ENCODE data around the gene RHOT2.

RHOT2 gene

DNA sequence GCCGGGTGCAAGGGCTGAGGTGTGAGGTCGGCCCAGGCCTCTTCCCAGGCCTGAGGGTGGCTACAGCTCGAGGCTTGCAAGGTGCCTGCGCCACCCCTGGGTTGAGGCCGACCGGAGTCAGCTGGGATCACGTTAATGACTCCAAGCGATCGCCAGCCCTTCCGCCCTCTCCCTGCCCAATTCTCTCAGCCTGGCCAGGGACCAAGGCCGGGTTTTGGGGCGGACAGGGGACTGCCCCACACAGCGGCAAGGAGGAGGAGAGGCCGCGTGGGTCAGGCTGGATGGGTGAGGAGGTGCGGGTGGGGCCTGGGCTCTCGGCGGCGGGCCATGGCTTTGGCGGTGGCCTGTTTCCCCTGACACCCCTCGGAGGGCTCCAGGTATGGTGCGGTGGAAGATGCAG lies 25.4 kb downstream of the RHOT2 start:
- Histone ChIP-seq H3K27me3 (ENCODE audit: control insufficient read depth, insufficient read depth, low read length) (peaks cover 2% of the 10 kb centered on the region; the same call in 1 of the 2 replicates), H3K9me3 (ENCODE audit: control insufficient read depth, insufficient read depth, low read length) (no peaks in the 10 kb centered on the region), H3K4me1 (ENCODE audit: control insufficient read depth, insufficient read depth, low read length) (peaks cover 11% of the 10 kb centered on the region), H3K36me3 (ENCODE audit: control insufficient read depth, insufficient read depth, low read length) (peaks cover 5% of the 10 kb centered on the region; the same call in 1 of the 2 replicates), H3K4me3 (ENCODE audit: low read length) (peak overlapping the region; percentile 48; the same call in 1 of the 2 replicates), H3K27ac (ENCODE audit: low read length) (no peak overlapping the region)
- no CpG with 5 or more reads among the region's 22 CpGs for WGBS (ENCODE audit: insufficient coverage, insufficient read length)
- no peak for DNase-seq (ENCODE audit: low read depth, low spot score)

GRCh38 chr16:693766-694165 lies 25.8 kb downstream of the RHOT2 start:
- Histone ChIP-seq H3K4me1 (ENCODE audit: control insufficient read depth, insufficient read depth, low read length) (peaks cover 11% of the 10 kb centered on the region), H3K9me3 (ENCODE audit: control insufficient read depth, insufficient read depth, low read length) (no peaks in the 10 kb centered on the region), H3K27me3 (ENCODE audit: control insufficient read depth, insufficient read depth, low read length) (peaks cover 2% of the 10 kb centered on the region; the same call in 1 of the 2 replicates), H3K4me3 (ENCODE audit: low read length) (peak overlapping the region; percentile 48; the same call in 1 of the 2 replicates), H3K36me3 (ENCODE audit: control insufficient read depth, insufficient read depth, low read length) (peaks cover 5% of the 10 kb centered on the region; the same call in 1 of the 2 replicates), H3K27ac (ENCODE audit: low read length) (no peak overlapping the region)
- no CpG with 5 or more reads among the region's 37 CpGs for WGBS (ENCODE audit: insufficient coverage, insufficient read length)
- no peak for DNase-seq (ENCODE audit: low read depth, low spot score)

- no peaks in the 10 kb centered on the region for H3K9me3 ChIP-seq (ENCODE audit: control insufficient read depth, insufficient read depth, low read length)
- no CpG with 5 or more reads among the region's 64 CpGs for WGBS (ENCODE audit: insufficient coverage, insufficient read length)
- peaks cover 4% of the 10 kb centered on the region; the same call in 1 of the 2 replicates for H3K27me3 ChIP-seq (ENCODE audit: control insufficient read depth, insufficient read depth, low read length)
- H3K27ac ChIP-seq (ENCODE audit: low read length), result no peak overlapping the region
- DNase-seq (ENCODE audit: low read depth, low spot score), result no peak
- peak overlapping the region; percentile 48 for H3K4me3 ChIP-seq (ENCODE audit: low read length)
- H3K4me1 ChIP-seq (ENCODE audit: control insufficient read depth, insufficient read depth, low read length), result peaks cover 10% of the 10 kb centered on the region
- H3K36me3 ChIP-seq (ENCODE audit: control insufficient read depth, insufficient read depth, low read length), result peaks cover under 1% of the 10 kb centered on the region; the same call in 1 of the 2 replicates
These were observed 26.4 kb downstream of the RHOT2 start for GRCh38 chr16:694187-694862.

DNA sequence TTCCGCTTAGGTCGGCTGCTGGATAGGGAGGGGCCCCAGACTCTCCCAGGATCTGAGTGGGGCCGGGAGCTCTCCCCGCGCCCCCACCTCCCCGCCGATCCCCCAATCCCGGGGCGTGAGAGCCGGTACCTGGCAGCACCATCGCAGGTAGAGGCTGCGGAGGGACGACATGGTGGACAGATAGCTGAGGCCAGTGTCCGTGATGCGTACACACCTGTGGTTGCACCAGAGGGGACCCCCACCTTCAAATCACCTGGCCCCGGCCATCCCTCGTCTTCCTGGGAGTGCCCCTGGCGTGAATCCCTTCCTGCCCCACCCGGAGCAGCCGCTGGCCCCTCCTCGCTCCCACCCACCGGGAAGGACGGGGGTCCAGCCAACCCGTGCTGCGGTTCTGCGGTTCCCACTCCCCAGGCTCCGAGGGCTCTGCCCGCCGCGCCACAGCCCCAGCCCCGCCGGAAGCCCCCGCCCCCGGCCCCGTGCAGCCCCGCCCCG lies 27.0 kb downstream of the RHOT2 start:
- H3K27ac ChIP-seq (ENCODE audit: low read length), result no peak overlapping the region
- H3K9me3 ChIP-seq (ENCODE audit: control insufficient read depth, insufficient read depth, low read length), result no peaks in the 10 kb centered on the region
- H3K27me3 ChIP-seq (ENCODE audit: control insufficient read depth, insufficient read depth, low read length), result peaks cover 6% of the 10 kb centered on the region; the same call in 1 of the 2 replicates
- DNase-seq (ENCODE audit: low read depth, low spot score), result no peak
- peak overlapping the region; percentile 48; the same call in 1 of the 2 replicates for H3K4me3 ChIP-seq (ENCODE audit: low read length)
- H3K4me1 ChIP-seq (ENCODE audit: control insufficient read depth, insufficient read depth, low read length), result peaks cover 6% of the 10 kb centered on the region
- WGBS (ENCODE audit: insufficient coverage, insufficient read length), result no CpG with 5 or more reads among the region's 37 CpGs
- no peaks in the 10 kb centered on the region; the same call in 1 of the 2 replicates for H3K36me3 ChIP-seq (ENCODE audit: control insufficient read depth, insufficient read depth, low read length)

GRCh38 chr16:695355-696089 lies 27.6 kb downstream of the RHOT2 start:
- Histone ChIP-seq H3K36me3 (ENCODE audit: control insufficient read depth, insufficient read depth, low read length) (no peaks in the 10 kb centered on the region; the same call in 1 of the 2 replicates), H3K4me3 (ENCODE audit: low read length) (peak overlapping the region; percentile 43; the same call in 1 of the 2 replicates), H3K4me1 (ENCODE audit: control insufficient read depth, insufficient read depth, low read length) (peaks cover 6% of the 10 kb centered on the region), H3K27me3 (ENCODE audit: control insufficient read depth, insufficient read depth, low read length) (peaks cover 6% of the 10 kb centered on the region; the same call in 1 of the 2 replicates), H3K9me3 (ENCODE audit: control insufficient read depth, insufficient read depth, low read length) (no peaks in the 10 kb centered on the region), H3K27ac (ENCODE audit: low read length) (no peak overlapping the region)
- WGBS (ENCODE audit: insufficient coverage, insufficient read length), result no CpG with 5 or more reads among the region's 71 CpGs
- no peak for DNase-seq (ENCODE audit: low read depth, low spot score)

- DNase-seq (ENCODE audit: low read depth, low spot score), result no peak
- Histone ChIP-seq H3K9me3 (ENCODE audit: control insufficient read depth, insufficient read depth, low read length) (no peaks in the 10 kb centered on the region), H3K36me3 (ENCODE audit: control insufficient read depth, insufficient read depth, low read length) (no peaks in the 10 kb centered on the region; the same call in 1 of the 2 replicates), H3K4me3 (ENCODE audit: low read length) (no peak overlapping the region), H3K27me3 (ENCODE audit: control insufficient read depth, insufficient read depth, low read length) (peaks cover 36% of the 10 kb centered on the region), H3K4me1 (ENCODE audit: control insufficient read depth, insufficient read depth, low read length) (peaks cover 3% of the 10 kb centered on the region), H3K27ac (ENCODE audit: low read length) (no peak overlapping the region)
- WGBS (ENCODE audit: insufficient coverage, insufficient read length), result no CpG with 5 or more reads among the region's 19 CpGs
These were observed 31.2 kb downstream of the RHOT2 start for GRCh38 chr16:698911-699671.

- Histone ChIP-seq H3K4me3 (ENCODE audit: low read length) (no peak overlapping the region), H3K27me3 (ENCODE audit: control insufficient read depth, insufficient read depth, low read length) (peaks cover 43% of the 10 kb centered on the region)
- no CpG with 5 or more reads among the region's 76 CpGs for WGBS (ENCODE audit: insufficient coverage, insufficient read length)
These were observed 33.0 kb downstream of the RHOT2 start for GRCh38 chr16:700684-701584.

GRCh38 chr16:702341-702740 lies 34.4 kb downstream of the RHOT2 start:
- Histone ChIP-seq H3K27me3 (ENCODE audit: control insufficient read depth, insufficient read depth, low read length) (peaks cover 52% of the 10 kb centered on the region), H3K27ac (ENCODE audit: low read length) (no peak overlapping the region), H3K4me1 (ENCODE audit: control insufficient read depth, insufficient read depth, low read length) (peaks cover 2% of the 10 kb centered on the region; the same call in 1 of the 2 replicates), H3K36me3 (ENCODE audit: control insufficient read depth, insufficient read depth, low read length) (no peaks in the 10 kb centered on the region), H3K9me3 (ENCODE audit: control insufficient read depth, insufficient read depth, low read length) (no peaks in the 10 kb centered on the region), H3K4me3 (ENCODE audit: low read length) (no peak overlapping the region)
- DNase-seq (ENCODE audit: low read depth, low spot score), result no peak
- WGBS (ENCODE audit: insufficient coverage, insufficient read length), result no CpG with 5 or more reads among the region's 19 CpGs

More at GRCh38 chr16:700684-701584, 33.0 kb downstream of the RHOT2 start:
- Histone ChIP-seq H3K4me1 (ENCODE audit: control insufficient read depth, insufficient read depth, low read length) (no peaks in the 10 kb centered on the region), H3K27ac (ENCODE audit: low read length) (no peak overlapping the region), H3K9me3 (ENCODE audit: control insufficient read depth, insufficient read depth, low read length) (no peaks in the 10 kb centered on the region), H3K36me3 (ENCODE audit: control insufficient read depth, insufficient read depth, low read length) (no peaks in the 10 kb centered on the region)
- no peak for DNase-seq (ENCODE audit: low read depth, low spot score)

- H3K4me3 ChIP-seq (ENCODE audit: low read length), result no peak overlapping the region
- no peak overlapping the region for H3K27ac ChIP-seq (ENCODE audit: low read length)
- H3K4me1 ChIP-seq (ENCODE audit: control insufficient read depth, insufficient read depth, low read length), result peaks cover 2% of the 10 kb centered on the region; the same call in 1 of the 2 replicates
- DNase-seq (ENCODE audit: low read depth, low spot score), result no peak
- H3K9me3 ChIP-seq (ENCODE audit: control insufficient read depth, insufficient read depth, low read length), result no peaks in the 10 kb centered on the region
- peaks cover 60% of the 10 kb centered on the region for H3K27me3 ChIP-seq (ENCODE audit: control insufficient read depth, insufficient read depth, low read length)
- no peaks in the 10 kb centered on the region for H3K36me3 ChIP-seq (ENCODE audit: control insufficient read depth, insufficient read depth, low read length)
- WGBS (ENCODE audit: insufficient coverage, insufficient read length), result no CpG with 5 or more reads among the region's 12 CpGs
These were observed 35.5 kb downstream of the RHOT2 start for GRCh38 chr16:703406-703805.

All from iPS DF 6.9 (cell line).